Spleen (tissue), 7 donors: ENCODE results near the gene TIGD4.

Experiments used
- POLR2A ChIP-seq, 3 donors: fragments of 450-650 bp; IDR thresholded peaks; one replicate each; pipeline ENCODE4 v1.5.1; 2017; ENCODE audit warnings: antibody characterized with exemption in 3 of 3, mild to moderate bottlenecking in 1 of 3
- POLR2AphosphoS5 ChIP-seq, 3 donors: sonication (generic); formaldehyde crosslinking; IDR thresholded peaks; one replicate each; pipeline ENCODE4 v1.5.1; 2017; ENCODE audit warnings: antibody characterized with exemption in 3 of 3
- TF ChIP-seq, protein P1 (sequence below), 11 experiments: fragments of 200-600 bp in 7 of 11; fragments of 450-650 bp in 4 of 11; sonication (generic) in 4 of 11; IDR thresholded peaks in 8 of 11; conservative IDR thresholded peaks in 3 of 11; 1 replicate in 7 of 11; 2 replicates in 4 of 11; pipeline versions ENCODE4 v1.4.0 to v1.8.0; 2016 to 2021; ENCODE audit warnings: antibody characterized with exemption in 11 of 11, inconsistent platforms in 4 of 11, mild to moderate bottlenecking in 1 of 11
- donor health status: DM: no; HTN: no; CAD: no; lungs with moderate emphysema.
- donor health status: DM: no; HTN: no; CAD: no.
- donor health status: DM: no; HTN: no; CAD: no.

DNA sequence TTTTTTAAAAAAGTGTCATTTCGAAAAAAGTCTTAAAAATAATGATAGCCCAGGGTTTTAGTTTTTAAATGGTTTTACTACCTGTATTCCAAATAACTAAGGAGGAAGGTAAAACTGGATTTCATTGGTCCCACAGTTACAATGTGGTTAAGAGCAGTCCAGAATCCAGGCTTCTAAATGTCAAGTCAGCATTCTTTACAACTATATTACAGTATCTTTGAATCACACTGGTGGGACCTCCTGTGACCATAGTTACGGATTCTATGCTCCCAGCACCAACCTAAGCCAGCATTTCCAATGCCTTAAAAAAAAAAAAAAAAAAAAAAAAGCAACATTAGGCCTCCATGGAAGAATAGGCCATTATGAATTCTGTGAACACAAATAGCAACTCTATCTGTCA lies 6.2 kb downstream of the TIGD4 start:
- TF ChIP-seq, protein P1, sequence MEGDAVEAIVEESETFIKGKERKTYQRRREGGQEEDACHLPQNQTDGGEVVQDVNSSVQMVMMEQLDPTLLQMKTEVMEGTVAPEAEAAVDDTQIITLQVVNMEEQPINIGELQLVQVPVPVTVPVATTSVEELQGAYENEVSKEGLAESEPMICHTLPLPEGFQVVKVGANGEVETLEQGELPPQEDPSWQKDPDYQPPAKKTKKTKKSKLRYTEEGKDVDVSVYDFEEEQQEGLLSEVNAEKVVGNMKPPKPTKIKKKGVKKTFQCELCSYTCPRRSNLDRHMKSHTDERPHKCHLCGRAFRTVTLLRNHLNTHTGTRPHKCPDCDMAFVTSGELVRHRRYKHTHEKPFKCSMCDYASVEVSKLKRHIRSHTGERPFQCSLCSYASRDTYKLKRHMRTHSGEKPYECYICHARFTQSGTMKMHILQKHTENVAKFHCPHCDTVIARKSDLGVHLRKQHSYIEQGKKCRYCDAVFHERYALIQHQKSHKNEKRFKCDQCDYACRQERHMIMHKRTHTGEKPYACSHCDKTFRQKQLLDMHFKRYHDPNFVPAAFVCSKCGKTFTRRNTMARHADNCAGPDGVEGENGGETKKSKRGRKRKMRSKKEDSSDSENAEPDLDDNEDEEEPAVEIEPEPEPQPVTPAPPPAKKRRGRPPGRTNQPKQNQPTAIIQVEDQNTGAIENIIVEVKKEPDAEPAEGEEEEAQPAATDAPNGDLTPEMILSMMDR (IDR thresholded peaks at IDR 0.05 in 8 of 11, conservative IDR thresholded peaks at IDR 0.05 in 3 of 11) = no peak
- TF ChIP-seq POLR2A (IDR thresholded peaks at IDR 0.05) (no peak), POLR2AphosphoS5 (IDR thresholded peaks at IDR 0.05) (no peak)
